Measurements from ENCODE around the gene MICAL3.

- TF ChIP-seq CTCF (IDR thresholded peaks at IDR 0.05) (no peak), POLR2A (IDR thresholded peaks at IDR 0.05) (no peak)
Measured at GRCh38 chr22:17817079-17817478, 207.3 kb downstream of the MICAL3 start.

Measured in tibial nerve (tissue), 3 donors.